ENCODE results near the gene RBSN.

- TF ChIP-seq CTCF (conservative IDR thresholded peaks at IDR 0.05; ENCODE audit: low read depth in 2 of 2), result no peak
- TF ChIP-seq JUNB (IDR thresholded peaks at IDR 0.05; ENCODE audit: unreplicated experiment), result no peak
- no peak for TF ChIP-seq CREB1 (CRISPR knock-in tag; IDR thresholded peaks at IDR 0.05; ENCODE audit: low read depth)
- TF ChIP-seq NANOG (IDR thresholded peaks at IDR 0.05; ENCODE audit: borderline replicate concordance), result no peak
- TF ChIP-seq POLR2AphosphoS5 (IDR thresholded peaks at IDR 0.05; ENCODE audit: low read depth), result no peak
Observed at GRCh38 chr3:15033103-15033502, 65.8 kb downstream of the RBSN start.

Data from GM23338 (cell line).